HepG2 (cell line): Measurements from ENCODE around the gene CD72. TPM values are rescaled to one million over a fixed set of nuclear protein-coding genes. Genes with fewer than 3 reads are reported as not detected.
A peak's percentile ranks its signal among the peaks of the same experiment; 100 is the strongest.

Source experiments
- ELF4 ChIP-seq: sonication (generic); formaldehyde crosslinking; IDR thresholded peaks from 2 replicates; pipeline ENCODE4 v1.5.0; 2020; ENCODE audit warnings: missing genetic modification reagents, mild to moderate bottlenecking, moderate library complexity, borderline replicate concordance
- NPAS2 ChIP-seq: sonication (generic); formaldehyde crosslinking; IDR thresholded peaks from 2 replicates; pipeline ENCODE4 v1.8.0; 2022; ENCODE audit warnings: mild to moderate bottlenecking, missing genetic modification reagents, borderline replicate concordance
- NR1H2 ChIP-seq: sonication (generic); formaldehyde crosslinking; IDR thresholded peaks from 2 replicates; pipeline ENCODE4 v1.8.1; 2022; ENCODE audit warnings: low read depth, missing genetic modification reagents, borderline replicate concordance
- RCOR2 ChIP-seq: IDR thresholded peaks from 2 replicates; pipeline ENCODE4 v1.6.1; 2016; ENCODE audit warnings: missing biosample characterization, missing genetic modification reagents
- SIX1 ChIP-seq: sonication (generic); formaldehyde crosslinking; IDR thresholded peaks from 2 replicates; pipeline ENCODE4 v1.4.0; 2020; ENCODE audit warnings: missing genetic modification reagents, borderline replicate concordance
- SMYD3 ChIP-seq: sonication (generic); formaldehyde crosslinking; IDR thresholded peaks from 2 replicates; pipeline ENCODE4 v1.8.1; 2023; ENCODE audit warnings: mild to moderate bottlenecking, missing genetic modification reagents
- SOX13 ChIP-seq, 3 experiments: fragments of 450-650 bp in 1 of 3; sonication (generic) in 1 of 3; formaldehyde crosslinking in 1 of 3; IDR thresholded peaks in 2 of 3; conservative IDR thresholded peaks in 1 of 3; 2 replicates each; pipeline versions ENCODE4 v1.5.0 to v1.6.1; 2016 to 2020; ENCODE audit warnings: antibody characterized with exemption in 1 of 3, mild to moderate bottlenecking in 1 of 3, missing compliant biosample characterization in 1 of 3, missing genetic modification reagents in 1 of 3, moderate library complexity in 1 of 3
- SOX5 ChIP-seq: IDR thresholded peaks from 2 replicates; pipeline ENCODE4 v1.6.1; 2016; ENCODE audit warnings: borderline replicate concordance
- SRSF9 ChIP-seq: fragments of 200-400 bp; formaldehyde crosslinking; IDR thresholded peaks from 2 replicates; pipeline ENCODE4 v1.6.1; 2018; ENCODE audit warnings: borderline replicate concordance, mild to moderate bottlenecking, low read depth, low read length; ENCODE audit not compliant: insufficient read depth, poor library complexity, severe bottlenecking
- TCF12 ChIP-seq, 2 experiments: fragments of 450-650 bp in 1 of 2; sonication (generic) in 1 of 2; formaldehyde crosslinking in 1 of 2; IDR thresholded peaks; 2 replicates each; pipeline versions ENCODE4 v1.6.1 to v1.8.0; 2017 to 2022; ENCODE audit warnings: antibody characterized with exemption in 1 of 2, mild to moderate bottlenecking in 1 of 2, missing genetic modification reagents in 1 of 2, moderate library complexity in 1 of 2
- THAP7 ChIP-seq: sonication (generic); formaldehyde crosslinking; IDR thresholded peaks from 2 replicates; pipeline ENCODE4 v1.8.1; 2023; ENCODE audit warnings: mild to moderate bottlenecking, missing genetic modification reagents
- TOE1 ChIP-seq: sonication (generic); formaldehyde crosslinking; IDR thresholded peaks from 2 replicates; pipeline ENCODE4 v1.4.0; 2020; ENCODE audit warnings: mild to moderate bottlenecking, missing genetic modification reagents
- ZBTB10 ChIP-seq: sonication (generic); formaldehyde crosslinking; IDR thresholded peaks from 2 replicates; pipeline ENCODE4 v1.4.0; 2020; ENCODE audit warnings: missing genetic modification reagents, borderline replicate concordance
- ZIK1 ChIP-seq: sonication (generic); formaldehyde crosslinking; IDR thresholded peaks from 2 replicates; pipeline ENCODE4 v1.5.0; 2020; ENCODE audit warnings: mild to moderate bottlenecking, low read depth, missing genetic modification reagents, borderline replicate concordance
- ZMYM3 ChIP-seq: sonication (generic); formaldehyde crosslinking; IDR thresholded peaks from 2 replicates; pipeline ENCODE4 v1.5.1; 2020; ENCODE audit warnings: mild to moderate bottlenecking, missing genetic modification reagents
- ZNF264 ChIP-seq: sonication (generic); formaldehyde crosslinking; IDR thresholded peaks from 2 replicates; pipeline ENCODE4 v1.4.0; 2020; ENCODE audit warnings: missing genetic modification reagents
- ZNF354B ChIP-seq: sonication (generic); formaldehyde crosslinking; IDR thresholded peaks from 2 replicates; pipeline ENCODE4 v1.8.0; 2022; ENCODE audit warnings: mild to moderate bottlenecking, missing genetic modification reagents
- ZNF713 ChIP-seq: sonication (generic); formaldehyde crosslinking; IDR thresholded peaks from 2 replicates; pipeline ENCODE4 v1.4.0; 2020; ENCODE audit warnings: mild to moderate bottlenecking, missing genetic modification reagents
- ZNF775 ChIP-seq: sonication (generic); formaldehyde crosslinking; IDR thresholded peaks from 2 replicates; pipeline ENCODE4 v1.4.0; 2020; ENCODE audit warnings: missing genetic modification reagents, mild to moderate bottlenecking, moderate library complexity, borderline replicate concordance
- ZSCAN9 ChIP-seq: IDR thresholded peaks from 2 replicates; pipeline ENCODE4 v1.6.1; 2016; ENCODE audit warnings: borderline replicate concordance
- polyA plus RNA-seq, 8 experiments: library from polyadenylated mRNA; depleted of rRNA in 3 of 8; stranded (reverse) in 7 of 8; unstranded in 1 of 8; fragments of >200 nt; fragmentation: Illumina TruSeq in 4 of 8; extraction: Trizol in 4 of 8; gene quantifications; 2 replicates each; pipeline versions ENCODE4 v1.2.1 to v1.2.3, GENCODE V29; 2011 to 2016; ENCODE audit warnings: low read depth in 4 of 8, missing spikeins in 1 of 8, mixed read lengths in 1 of 8; ENCODE audit not compliant: insufficient read depth in 1 of 8
- total RNA-seq, 5 experiments: library from RNA; depleted of rRNA; stranded (reverse); fragments of >200 nt; fragmentation: Illumina TruSeq; extraction: Trizol; gene quantifications; 2 replicates each; pipeline ENCODE4 v1.2.3, GENCODE V29; 2016; ENCODE audit warnings: low read depth in 1 of 5
- TF ChIP-seq, protein P1 (sequence below): sonication (generic); formaldehyde crosslinking; IDR thresholded peaks from 2 replicates; pipeline ENCODE4 v1.5.1; 2020; ENCODE audit warnings: mild to moderate bottlenecking, missing genetic modification reagents

The CD72 gene
- total and polyA plus RNA-seq, 2 of the 13 experiments (the other 11 are each of a cell fraction or from before 2014, with no cell fraction given): 0.18 to 1.1 TPM

DNA sequence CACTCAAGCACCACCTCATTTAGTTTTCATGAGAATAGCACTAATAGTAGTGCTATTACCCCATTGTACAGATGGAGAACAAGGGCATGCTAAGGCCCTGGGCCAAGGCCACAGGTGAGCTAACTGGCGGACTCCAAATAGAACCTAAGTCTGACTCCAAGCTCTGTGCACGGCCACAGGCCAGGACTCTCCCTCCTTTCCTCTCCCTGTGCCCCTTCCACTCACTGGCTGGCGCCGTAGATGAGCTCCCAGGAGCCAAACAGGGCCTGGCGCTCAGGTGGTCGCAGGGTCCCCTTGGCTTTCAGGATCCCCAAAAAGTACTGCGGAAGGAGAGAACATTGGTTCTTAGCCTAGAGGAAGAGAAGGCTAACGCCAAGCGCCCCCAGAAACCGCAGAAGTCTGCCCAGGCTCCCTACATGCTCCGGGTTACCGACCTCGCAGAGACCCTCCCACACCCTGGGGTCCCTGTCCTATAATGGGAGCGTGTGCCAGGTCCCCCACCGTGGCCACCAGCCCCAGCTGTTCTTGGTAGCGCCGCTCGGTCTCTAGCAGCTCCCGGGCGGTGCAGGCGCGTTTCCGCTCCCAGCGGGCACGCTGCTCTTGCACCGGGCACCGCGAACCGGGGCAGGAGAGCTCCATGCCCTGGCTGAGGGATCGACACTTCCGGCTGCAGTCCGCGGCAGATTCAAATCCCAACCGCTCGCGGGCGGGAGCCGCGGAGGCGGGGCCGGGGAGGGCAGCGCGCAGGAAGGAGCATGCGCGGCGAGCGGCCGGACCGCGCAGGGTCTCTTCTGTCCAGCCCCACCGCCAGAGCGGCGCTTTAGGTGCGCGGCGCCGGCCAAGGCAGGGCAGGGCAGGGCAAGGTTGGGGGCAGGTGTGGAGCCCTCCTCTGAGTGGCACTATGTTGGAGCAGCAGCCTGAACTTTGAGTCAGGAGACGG lies 46.6 kb upstream of the CD72 start, which contains the start of gene ARHGEF39 (continued):
- no peak; the same call in 1 of the 2 replicates for TF ChIP-seq SOX13 (IDR thresholded peaks at IDR 0.05)
- TF ChIP-seq SOX13 (CRISPR knock-in tag; conservative IDR thresholded peaks at IDR 0.05 in 1 of 2, IDR thresholded peaks at IDR 0.05 in 1 of 2): peak in 1 of 2 experiments; percentile 48; a peak in 1 of 4 replicates
- TF ChIP-seq ZNF354B (CRISPR knock-in tag): no peak
- no peak for TF ChIP-seq THAP7 (CRISPR knock-in tag)
- TF ChIP-seq SMYD3 (CRISPR knock-in tag): peak; percentile 96
- peak; percentile 59; the same call in 1 of the 2 replicates for TF ChIP-seq ZSCAN9 (CRISPR knock-in tag)
- TF ChIP-seq ZNF713 (CRISPR knock-in tag): no peak
- no peak for TF ChIP-seq TCF12 (IDR thresholded peaks at IDR 0.05)
- no peak for TF ChIP-seq TCF12 (CRISPR knock-in tag; IDR thresholded peaks at IDR 0.05)
- no peak for TF ChIP-seq TOE1
- no peak for TF ChIP-seq NR1H2 (CRISPR knock-in tag)
- TF ChIP-seq NPAS2: no peak
- TF ChIP-seq ZIK1 (CRISPR knock-in tag): no peak; the same call in none of the 2 replicates
- peak; percentile 46 for TF ChIP-seq SOX5 (CRISPR knock-in tag)
- peak; percentile 65 for TF ChIP-seq ZMYM3 (CRISPR knock-in tag)
- TF ChIP-seq SIX1: no peak
- TF ChIP-seq ZNF775 (CRISPR knock-in tag): no peak
- no peak for TF ChIP-seq ZBTB10
- TF ChIP-seq RCOR2 (CRISPR knock-in tag): peak; percentile 47; the same call in 1 of the 2 replicates
- TF ChIP-seq ELF4 (CRISPR knock-in tag): no peak
- no peak for TF ChIP-seq SRSF9
- TF ChIP-seq, protein P1, sequence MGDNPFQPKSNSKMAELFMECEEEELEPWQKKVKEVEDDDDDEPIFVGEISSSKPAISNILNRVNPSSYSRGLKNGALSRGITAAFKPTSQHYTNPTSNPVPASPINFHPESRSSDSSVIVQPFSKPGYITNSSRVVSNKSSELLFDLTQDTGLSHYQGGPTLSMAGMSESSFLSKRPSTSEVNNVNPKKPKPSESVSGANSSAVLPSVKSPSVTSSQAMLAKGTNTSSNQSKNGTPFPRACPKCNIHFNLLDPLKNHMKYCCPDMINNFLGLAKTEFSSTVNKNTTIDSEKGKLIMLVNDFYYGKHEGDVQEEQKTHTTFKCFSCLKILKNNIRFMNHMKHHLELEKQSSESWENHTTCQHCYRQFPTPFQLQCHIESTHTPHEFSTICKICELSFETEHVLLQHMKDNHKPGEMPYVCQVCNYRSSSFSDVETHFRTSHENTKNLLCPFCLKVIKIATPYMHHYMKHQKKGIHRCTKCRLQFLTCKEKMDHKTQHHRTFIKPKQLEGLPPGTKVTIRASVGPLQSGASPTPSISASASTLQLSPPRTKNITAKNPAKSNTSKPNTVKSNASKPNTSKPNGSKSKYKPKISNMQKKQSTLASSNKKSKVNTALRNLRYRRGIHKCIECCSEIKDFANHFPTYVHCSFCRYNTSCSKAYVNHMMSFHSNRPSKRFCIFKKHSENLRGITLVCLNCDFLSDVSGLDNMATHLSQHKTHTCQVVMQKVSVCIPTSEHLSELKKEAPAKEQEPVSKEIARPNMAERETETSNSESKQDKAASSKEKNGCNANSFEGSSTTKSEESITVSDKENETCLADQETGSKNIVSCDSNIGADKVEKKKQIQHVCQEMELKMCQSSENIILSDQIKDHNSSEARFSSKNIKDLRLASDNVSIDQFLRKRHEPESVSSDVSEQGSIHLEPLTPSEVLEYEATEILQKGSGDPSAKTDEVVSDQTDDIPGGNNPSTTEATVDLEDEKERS (CRISPR knock-in tag): no peak
- TF ChIP-seq ZNF264: peak; percentile 56; the same call in 1 of the 2 replicates
